ENCODE results near the gene ITGA11. TPM values are rescaled to one million over a fixed set of nuclear protein-coding genes. Genes with fewer than 3 reads are reported as not detected.

The ITGA11 gene
- total and polyA plus RNA-seq, 2 donors from 2014 or later: 3.4 to 11.1 TPM

DNA sequence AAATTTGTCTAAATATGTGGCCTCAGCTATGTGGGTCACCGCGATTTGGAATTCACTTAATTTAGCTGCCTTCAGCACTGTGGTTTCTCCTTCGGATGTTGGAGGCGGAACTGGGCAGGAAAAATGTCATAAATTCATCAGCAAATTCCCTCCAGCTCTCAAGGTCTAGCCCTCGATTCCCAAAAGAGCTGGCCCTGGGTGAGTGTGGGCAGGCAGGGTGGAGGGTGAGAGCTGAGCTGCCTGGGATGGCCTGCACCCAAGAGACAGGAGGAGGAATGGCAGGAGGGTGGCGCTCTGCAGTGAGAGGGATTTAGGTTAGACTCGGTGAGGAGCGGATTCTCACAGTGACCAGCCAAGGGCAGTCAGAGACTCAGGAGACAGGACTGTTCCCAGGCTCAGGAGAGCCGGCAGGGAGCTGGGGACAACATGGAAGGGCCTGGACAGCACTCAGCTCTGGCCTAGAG lies 97.3 kb downstream of the ITGA11 start:
- FAIRE-seq: no peak
- DNase-seq: peak in 1 of 5 donors; percentile 43
- intact Hi-C loops (cut with DNase I): no loop called here
- Histone ChIP-seq H3K4me1 (ENCODE audit: control insufficient read depth in 2 of 3, insufficient read depth in 2 of 3, low read depth in 1 of 3, low read length in 3 of 3) (peaks cover 0 to 12% (median 8%) of the 10 kb centered on the region in 3 donors), H3K4me3 (ENCODE audit: low read length in 3 of 3) (no peak overlapping the region), H3K27me3 (ENCODE audit: control insufficient read depth, insufficient read depth, low read length) (no peaks in the 10 kb centered on the region), H3K9me3 (ENCODE audit: control insufficient read depth in 2 of 3, insufficient read depth in 1 of 3, low read length in 3 of 3) (no peaks in the 10 kb centered on the region), H3K9ac (ENCODE audit: low read length in 3 of 3) (no peak overlapping the region), H3K27ac (ENCODE audit: low read depth in 2 of 2, low read length in 2 of 2) (peak overlapping the region; percentile 44 to 71), H3K36me3 (ENCODE audit: control insufficient read depth in 2 of 3, insufficient read depth in 3 of 3, low read length in 3 of 3) (no peaks in the 10 kb centered on the region)
- TF ChIP-seq, protein P1, sequence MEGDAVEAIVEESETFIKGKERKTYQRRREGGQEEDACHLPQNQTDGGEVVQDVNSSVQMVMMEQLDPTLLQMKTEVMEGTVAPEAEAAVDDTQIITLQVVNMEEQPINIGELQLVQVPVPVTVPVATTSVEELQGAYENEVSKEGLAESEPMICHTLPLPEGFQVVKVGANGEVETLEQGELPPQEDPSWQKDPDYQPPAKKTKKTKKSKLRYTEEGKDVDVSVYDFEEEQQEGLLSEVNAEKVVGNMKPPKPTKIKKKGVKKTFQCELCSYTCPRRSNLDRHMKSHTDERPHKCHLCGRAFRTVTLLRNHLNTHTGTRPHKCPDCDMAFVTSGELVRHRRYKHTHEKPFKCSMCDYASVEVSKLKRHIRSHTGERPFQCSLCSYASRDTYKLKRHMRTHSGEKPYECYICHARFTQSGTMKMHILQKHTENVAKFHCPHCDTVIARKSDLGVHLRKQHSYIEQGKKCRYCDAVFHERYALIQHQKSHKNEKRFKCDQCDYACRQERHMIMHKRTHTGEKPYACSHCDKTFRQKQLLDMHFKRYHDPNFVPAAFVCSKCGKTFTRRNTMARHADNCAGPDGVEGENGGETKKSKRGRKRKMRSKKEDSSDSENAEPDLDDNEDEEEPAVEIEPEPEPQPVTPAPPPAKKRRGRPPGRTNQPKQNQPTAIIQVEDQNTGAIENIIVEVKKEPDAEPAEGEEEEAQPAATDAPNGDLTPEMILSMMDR (IDR thresholded peaks at IDR 0.05; ENCODE audit: borderline replicate concordance, extremely low read depth, insufficient read depth): no peak

DNA sequence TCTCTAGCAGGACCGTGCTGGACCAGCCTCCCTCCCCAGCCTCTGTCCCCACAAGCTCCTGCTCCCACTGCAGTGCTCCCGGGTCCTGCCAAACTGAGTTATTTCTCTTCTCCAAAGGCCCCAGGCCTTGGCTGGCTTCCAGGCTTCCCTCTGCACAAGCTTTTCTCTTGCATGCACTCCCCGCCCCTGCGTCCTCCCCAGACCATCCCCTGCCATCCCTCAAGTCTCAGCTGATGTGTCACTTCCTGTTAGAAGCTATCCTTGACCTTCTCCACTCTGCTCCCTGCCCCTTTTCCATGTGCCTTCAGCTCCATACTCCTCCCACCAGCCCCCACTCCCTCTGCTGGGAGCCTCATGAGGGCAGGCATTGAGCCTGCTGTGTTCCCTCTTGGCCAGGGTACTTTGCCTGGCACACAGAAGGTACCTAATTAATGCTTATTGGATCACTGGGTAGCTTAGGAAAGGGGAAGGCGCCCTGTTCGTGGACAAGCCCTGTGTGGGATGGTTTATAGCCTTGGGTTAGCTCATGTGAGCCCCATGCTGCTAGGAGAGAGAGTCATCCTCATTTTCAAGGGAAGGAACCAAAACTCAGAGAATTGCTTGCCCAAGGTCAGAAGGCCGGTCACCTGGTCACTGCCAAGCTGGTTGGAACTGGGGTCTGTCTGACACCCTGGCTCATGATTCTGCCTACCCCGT lies 98.0 kb downstream of the ITGA11 start:
- intact Hi-C loops (cut with DNase I): no loop called here
- no peak overlapping the region for H3K9ac ChIP-seq (ENCODE audit: low read length in 3 of 3)
- TF ChIP-seq, protein P1 (IDR thresholded peaks at IDR 0.05; ENCODE audit: borderline replicate concordance, extremely low read depth, insufficient read depth): no peak
- H3K27ac ChIP-seq (ENCODE audit: low read depth in 2 of 2, low read length in 2 of 2): peak overlapping the region; percentile 32 to 43
- no peaks in the 10 kb centered on the region for H3K36me3 ChIP-seq (ENCODE audit: control insufficient read depth in 2 of 3, insufficient read depth in 3 of 3, low read length in 3 of 3)
- H3K9me3 ChIP-seq (ENCODE audit: control insufficient read depth in 2 of 3, insufficient read depth in 1 of 3, low read length in 3 of 3): no peaks in the 10 kb centered on the region
- FAIRE-seq: no peak
- peaks cover 0 to 12% (median 8%) of the 10 kb centered on the region in 3 donors for H3K4me1 ChIP-seq (ENCODE audit: control insufficient read depth in 2 of 3, insufficient read depth in 2 of 3, low read depth in 1 of 3, low read length in 3 of 3)
- H3K27me3 ChIP-seq (ENCODE audit: control insufficient read depth, insufficient read depth, low read length): no peaks in the 10 kb centered on the region
- no peak overlapping the region for H3K4me3 ChIP-seq (ENCODE audit: low read length in 3 of 3)
- DNase-seq: peak in 2 of 5 donors; percentile 57 to 91

DNA sequence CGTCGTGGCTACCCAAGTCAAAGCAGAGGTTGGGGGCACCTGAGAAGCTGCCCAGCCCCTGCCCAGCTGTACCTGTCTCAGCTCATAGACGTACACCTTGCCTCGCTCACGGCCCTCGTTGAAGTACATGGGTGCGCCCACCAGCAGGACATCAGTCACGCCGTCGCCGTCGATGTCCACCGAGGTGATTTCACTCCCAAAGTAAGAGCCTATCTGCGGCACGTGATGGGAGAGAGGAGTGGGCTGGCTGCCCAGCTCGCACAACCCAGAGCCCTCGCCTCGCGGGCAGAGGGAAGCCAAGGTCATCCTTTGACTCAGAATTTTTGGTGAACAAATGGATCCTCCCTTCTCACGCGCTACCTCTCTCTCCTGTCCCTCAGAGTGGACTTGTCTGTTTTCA lies 99.7 kb downstream of the ITGA11 start:
- no peak for FAIRE-seq
- H3K27me3 ChIP-seq (ENCODE audit: control insufficient read depth, insufficient read depth, low read length): no peaks in the 10 kb centered on the region
- H3K4me3 ChIP-seq (ENCODE audit: low read length in 3 of 3): no peak overlapping the region
- intact Hi-C loops (cut with DNase I): no loop called here
- no peaks in the 10 kb centered on the region for H3K36me3 ChIP-seq (ENCODE audit: control insufficient read depth in 2 of 3, insufficient read depth in 3 of 3, low read length in 3 of 3)
- H3K27ac ChIP-seq (ENCODE audit: low read depth in 2 of 2, low read length in 2 of 2): no peak overlapping the region
- DNase-seq: peak in 1 of 5 donors; percentile 75
- H3K9me3 ChIP-seq (ENCODE audit: control insufficient read depth in 2 of 3, insufficient read depth in 1 of 3, low read length in 3 of 3): no peaks in the 10 kb centered on the region
- H3K4me1 ChIP-seq (ENCODE audit: control insufficient read depth in 2 of 3, insufficient read depth in 2 of 3, low read depth in 1 of 3, low read length in 3 of 3): peaks cover 0 to 12% (median 8%) of the 10 kb centered on the region in 3 donors
- H3K9ac ChIP-seq (ENCODE audit: low read length in 3 of 3): no peak overlapping the region
- TF ChIP-seq, protein P1 (IDR thresholded peaks at IDR 0.05; ENCODE audit: borderline replicate concordance, extremely low read depth, insufficient read depth): no peak

Measured in kidney (tissue), 14 donors.